Fibroblast of lung (primary cell): ENCODE results near the gene NDUFA1. TPM values are rescaled to one million over a fixed set of nuclear protein-coding genes. Genes with fewer than 3 reads are reported as not detected.
"Not testable (repeated sequence)": the region's sequence is repeated elsewhere in the genome, so short reads cannot be mapped to it uniquely, and the experiment has no call there.

ENCODE experiments used
- DNase-seq, 2 donors: peaks; one replicate each; pipeline versions ENCODE4 v3.0.0 to v3.0.0-alpha.2; 2010; ENCODE audit warnings: low read depth in 2 of 2
- H2AFZ ChIP-seq: 2 replicates; pipeline ENCODE4 v1.5.1; 2012; ENCODE audit warnings: low read length, control low read depth, inconsistent platforms
- H3K27ac ChIP-seq: 2 replicates; pipeline ENCODE4 v1.5.1; 2011; ENCODE audit warnings: low read length, control low read depth; ENCODE audit not compliant: insufficient read depth
- H3K27me3 ChIP-seq: 2 replicates; pipeline ENCODE4 v1.5.1; 2011; ENCODE audit warnings: mild to moderate bottlenecking, low read length; ENCODE audit not compliant: control insufficient read depth, insufficient read depth
- H3K36me3 ChIP-seq: 2 replicates; pipeline ENCODE4 v1.5.1; 2011; ENCODE audit warnings: low read length; ENCODE audit not compliant: control insufficient read depth, insufficient read depth
- H3K4me1 ChIP-seq: 2 replicates; pipeline ENCODE4 v1.5.1; 2011; ENCODE audit warnings: low read length; ENCODE audit not compliant: control insufficient read depth, insufficient read depth; ENCODE audit errors: extremely low read depth
- H3K4me2 ChIP-seq: 2 replicates; pipeline ENCODE4 v1.5.1; 2011; ENCODE audit warnings: low read length, control low read depth; ENCODE audit not compliant: insufficient read depth; ENCODE audit errors: extremely low read depth
- H3K4me3 ChIP-seq, 4 experiments: fragments of 200-600 bp in 1 of 4; sonication (generic) in 1 of 4; replicated peaks in 1 of 4; 2 replicates each; pipeline ENCODE4 v1.5.1; 2011 to 2016; ENCODE audit warnings: low read length in 4 of 4, low read depth in 3 of 4, mild to moderate bottlenecking in 3 of 4, control low read depth in 2 of 4, inconsistent platforms in 1 of 4, mixed read lengths in 1 of 4; ENCODE audit not compliant: insufficient read depth in 1 of 4; ENCODE audit errors: control extremely low read depth in 1 of 4
- H3K79me2 ChIP-seq: 2 replicates; pipeline ENCODE4 v1.5.1; 2012; ENCODE audit warnings: mild to moderate bottlenecking, low read length, inconsistent platforms; ENCODE audit not compliant: control insufficient read depth, insufficient read depth
- H3K9ac ChIP-seq: 2 replicates; pipeline ENCODE4 v1.5.1; 2011; ENCODE audit warnings: mild to moderate bottlenecking, low read length, control low read depth; ENCODE audit not compliant: insufficient read depth
- H3K9me3 ChIP-seq: 2 replicates; pipeline ENCODE4 v1.5.1; 2012; ENCODE audit warnings: low read depth, low read length; ENCODE audit not compliant: control insufficient read depth, insufficient read depth
- H4K20me1 ChIP-seq: 2 replicates; pipeline ENCODE4 v1.5.1; 2011; ENCODE audit warnings: low read length; ENCODE audit not compliant: control insufficient read depth, insufficient read depth; ENCODE audit errors: extremely low read depth
- CTCF ChIP-seq, 2 donors: IDR thresholded peaks in 1 of 2; conservative IDR thresholded peaks in 1 of 2; 1 replicate in 1 of 2; 2 replicates in 1 of 2; pipeline ENCODE4 v1.5.1; 2011 to 2012; ENCODE audit warnings: low read length in 2 of 2, control low read depth in 1 of 2, inconsistent platforms in 1 of 2, low read depth in 1 of 2, mild to moderate bottlenecking in 1 of 2
- EZH2 ChIP-seq: IDR thresholded peaks from 2 replicates; pipeline ENCODE4 v1.5.1; 2012; ENCODE audit warnings: low read length, control low read depth, mild to moderate bottlenecking; ENCODE audit errors: missing control alignments
- polyA plus RNA-seq, 2 donors: library from polyadenylated mRNA; depleted of rRNA in 1 of 2; stranded (reverse) in 1 of 2; unstranded in 1 of 2; fragments of >200 nt; gene quantifications; 2 replicates each; pipeline ENCODE4 v1.2.1, GENCODE V29; 2011 to 2012; ENCODE audit warnings: missing spikeins in 1 of 2
- total RNA-seq: library from RNA; depleted of rRNA; stranded (reverse); fragments of >200 nt; gene quantifications from 2 replicates; pipeline ENCODE4 v1.2.1, GENCODE V29; 2014

The NDUFA1 gene
- total and polyA plus RNA-seq, 2 donors (not counting 1 experiment from before 2014, with no cell fraction given) = 88.0 to 187 TPM

GRCh38 chrX:119916310-119916709 is 44.7 kb downstream of the NDUFA1 start:
- Histone ChIP-seq H3K9ac (no peak overlapping the region), H3K4me2 (no peak overlapping the region), H2AFZ (no peak overlapping the region), H3K4me3 (no peak overlapping the region), H3K4me1 (no peaks in the 10 kb centered on the region), H3K36me3 (no peaks in the 10 kb centered on the region), H4K20me1 (no peaks in the 10 kb centered on the region), H3K79me2 (no peaks in the 10 kb centered on the region), H3K9me3 (no peaks in the 10 kb centered on the region), H3K27me3 (no peaks in the 10 kb centered on the region), H3K27ac (no peak overlapping the region)
- TF ChIP-seq CTCF (conservative IDR thresholded peaks at IDR 0.05 in 1 of 2, IDR thresholded peaks at IDR 0.05 in 1 of 2; ENCODE audit: low read depth in 1 of 2, low read length in 2 of 2) (no peak), EZH2 (no peak)
- no peak for DNase-seq

- Histone ChIP-seq H3K4me1 (no peaks in the 10 kb centered on the region), H3K27me3 (no peaks in the 10 kb centered on the region), H3K79me2 (no peaks in the 10 kb centered on the region), H3K27ac (no peak overlapping the region), H4K20me1 (no peaks in the 10 kb centered on the region), H3K9me3 (no peaks in the 10 kb centered on the region), H2AFZ (no peak overlapping the region), H3K9ac (no peak overlapping the region), H3K36me3 (no peaks in the 10 kb centered on the region), H3K4me2 (no peak overlapping the region), H3K4me3 (no peak overlapping the region)
- DNase-seq = no peak
- no peak for TF ChIP-seq CTCF (conservative IDR thresholded peaks at IDR 0.05 in 1 of 2, IDR thresholded peaks at IDR 0.05 in 1 of 2; ENCODE audit: low read depth in 1 of 2, low read length in 2 of 2)
Measured at GRCh38 chrX:119917877-119918276, 46.2 kb downstream of the NDUFA1 start.

GRCh38 chrX:119919835-119920585 is 48.4 kb downstream of the NDUFA1 start:
- Histone ChIP-seq H3K9ac (no peak overlapping the region), H2AFZ (no peak overlapping the region), H3K79me2 (no peaks in the 10 kb centered on the region), H3K27ac (no peak overlapping the region), H4K20me1 (no peaks in the 10 kb centered on the region), H3K4me3 (no peak overlapping the region), H3K27me3 (no peaks in the 10 kb centered on the region), H3K4me2 (no peak overlapping the region), H3K36me3 (no peaks in the 10 kb centered on the region), H3K9me3 (no peaks in the 10 kb centered on the region), H3K4me1 (no peaks in the 10 kb centered on the region)
- TF ChIP-seq EZH2 = no peak
- no peak for DNase-seq

GRCh38 chrX:119922391-119922790 is 50.8 kb downstream of the NDUFA1 start:
- not testable (repeated sequence) for H2AFZ ChIP-seq, H3K9ac ChIP-seq, H4K20me1 ChIP-seq, H3K79me2 ChIP-seq, H3K27me3 ChIP-seq, H3K36me3 ChIP-seq, H3K9me3 ChIP-seq, DNase-seq, H3K4me3 ChIP-seq, H3K4me1 ChIP-seq, H3K27ac ChIP-seq, H3K4me2 ChIP-seq
